Measurements from ENCODE around the gene LSM5.
"Not testable (repeated sequence)": the region's sequence is repeated elsewhere in the genome, so short reads cannot be mapped to it uniquely, and the experiment has no call there.

Gene LSM5

GRCh38 chr7:32501522-32501921 is 11.3 kb upstream of the LSM5 start:
- no peaks in the 10 kb centered on the region for H3K36me3 ChIP-seq (ENCODE audit: control insufficient read depth, low read depth, low read length)
- H3K4me3 ChIP-seq (ENCODE audit: low read length) = no peak overlapping the region
- H3K27me3 ChIP-seq (ENCODE audit: control insufficient read depth, insufficient read depth, low read length) = no peaks in the 10 kb centered on the region
- H3K9ac ChIP-seq (ENCODE audit: low read length) = no peak overlapping the region
- H3K27ac ChIP-seq (ENCODE audit: low read length) = no peak overlapping the region
- H3K4me1 ChIP-seq (ENCODE audit: control insufficient read depth, low read depth, low read length) = peaks cover 15% of the 10 kb centered on the region
- H3K9me3 ChIP-seq (ENCODE audit: control insufficient read depth, low read depth, low read length) = no peaks in the 10 kb centered on the region

GRCh38 chr7:32500922-32501341 is 10.8 kb upstream of the LSM5 start:
- no peak overlapping the region for H3K9ac ChIP-seq (ENCODE audit: low read length)
- H3K36me3 ChIP-seq (ENCODE audit: control insufficient read depth, low read depth, low read length) = no peaks in the 10 kb centered on the region
- peaks cover 16% of the 10 kb centered on the region for H3K4me1 ChIP-seq (ENCODE audit: control insufficient read depth, low read depth, low read length)
- H3K27me3 ChIP-seq (ENCODE audit: control insufficient read depth, insufficient read depth, low read length) = no peaks in the 10 kb centered on the region
- no peak overlapping the region for H3K4me3 ChIP-seq (ENCODE audit: low read length)
- no peak overlapping the region for H3K27ac ChIP-seq (ENCODE audit: low read length)
- no peaks in the 10 kb centered on the region for H3K9me3 ChIP-seq (ENCODE audit: control insufficient read depth, low read depth, low read length)

- H3K27me3 ChIP-seq (ENCODE audit: control insufficient read depth, insufficient read depth, low read length); H3K4me3 ChIP-seq (ENCODE audit: low read length); H3K9ac ChIP-seq (ENCODE audit: low read length); H3K36me3 ChIP-seq (ENCODE audit: control insufficient read depth, low read depth, low read length); H3K9me3 ChIP-seq (ENCODE audit: control insufficient read depth, low read depth, low read length); H3K27ac ChIP-seq (ENCODE audit: low read length): not testable (repeated sequence)
- H3K4me1 ChIP-seq (ENCODE audit: control insufficient read depth, low read depth, low read length) = peaks cover 16% of the 10 kb centered on the region
Observed at GRCh38 chr7:32500216-32500615, 10.0 kb upstream of the LSM5 start.

GRCh38 chr7:32499755-32500154 is 9.6 kb upstream of the LSM5 start:
- H3K9ac ChIP-seq (ENCODE audit: low read length); H3K27ac ChIP-seq (ENCODE audit: low read length); H3K27me3 ChIP-seq (ENCODE audit: control insufficient read depth, insufficient read depth, low read length); H3K36me3 ChIP-seq (ENCODE audit: control insufficient read depth, low read depth, low read length); H3K4me3 ChIP-seq (ENCODE audit: low read length); H3K9me3 ChIP-seq (ENCODE audit: control insufficient read depth, low read depth, low read length): not testable (repeated sequence)
- peaks cover 16% of the 10 kb centered on the region for H3K4me1 ChIP-seq (ENCODE audit: control insufficient read depth, low read depth, low read length)

- Histone ChIP-seq H3K4me1 (ENCODE audit: control insufficient read depth, low read depth, low read length) (peaks cover 17% of the 10 kb centered on the region), H3K9ac (ENCODE audit: low read length) (peak overlapping the region; percentile 95), H3K27me3 (ENCODE audit: control insufficient read depth, insufficient read depth, low read length) (no peaks in the 10 kb centered on the region), H3K27ac (ENCODE audit: low read length) (peak overlapping the region; percentile 95), H3K9me3 (ENCODE audit: control insufficient read depth, low read depth, low read length) (no peaks in the 10 kb centered on the region), H3K4me3 (ENCODE audit: low read length) (peak overlapping the region; percentile 98), H3K36me3 (ENCODE audit: control insufficient read depth, low read depth, low read length) (no peaks in the 10 kb centered on the region)
Observed at GRCh38 chr7:32496052-32496813, 6.1 kb upstream of the LSM5 start.

- H3K4me1 ChIP-seq (ENCODE audit: control insufficient read depth, low read depth, low read length) = peaks cover 10% of the 10 kb centered on the region
- H3K9ac ChIP-seq (ENCODE audit: low read length) = peak within 1 kb of the TSS; percentile 95
- H3K36me3 ChIP-seq (ENCODE audit: control insufficient read depth, low read depth, low read length) = no peaks in the 10 kb centered on the region
- no peaks in the 10 kb centered on the region for H3K27me3 ChIP-seq (ENCODE audit: control insufficient read depth, insufficient read depth, low read length)
- H3K4me3 ChIP-seq (ENCODE audit: low read length) = peak within 1 kb of the TSS; percentile 98
- H3K9me3 ChIP-seq (ENCODE audit: control insufficient read depth, low read depth, low read length) = no peaks in the 10 kb centered on the region
- H3K27ac ChIP-seq (ENCODE audit: low read length) = peak within 1 kb of the TSS; percentile 95
Observed at GRCh38 chr7:32495298-32496051, 5.3 kb upstream of the LSM5 start, which contains the start of gene AVL9. AVL9 (plus strand) TSS chr7:32495489; CDS start chr7:32495710, 221 bp downstream.

- H3K4me1 ChIP-seq (ENCODE audit: control insufficient read depth, low read depth, low read length) = peaks cover 10% of the 10 kb centered on the region
- no peaks in the 10 kb centered on the region for H3K9me3 ChIP-seq (ENCODE audit: control insufficient read depth, low read depth, low read length)
- H3K9ac ChIP-seq (ENCODE audit: low read length) = peak overlapping the region; percentile 87
- no peaks in the 10 kb centered on the region for H3K27me3 ChIP-seq (ENCODE audit: control insufficient read depth, insufficient read depth, low read length)
- peak overlapping the region; percentile 61 for H3K27ac ChIP-seq (ENCODE audit: low read length)
- H3K36me3 ChIP-seq (ENCODE audit: control insufficient read depth, low read depth, low read length) = no peaks in the 10 kb centered on the region
- peak overlapping the region; percentile 77 for H3K4me3 ChIP-seq (ENCODE audit: low read length)
Observed at GRCh38 chr7:32494946-32495297, 4.7 kb upstream of the LSM5 start.

- H3K4me1 ChIP-seq (ENCODE audit: control insufficient read depth, low read depth, low read length) = peaks cover 12% of the 10 kb centered on the region
- no peaks in the 10 kb centered on the region for H3K27me3 ChIP-seq (ENCODE audit: control insufficient read depth, insufficient read depth, low read length)
- H3K4me3 ChIP-seq (ENCODE audit: low read length) = peak overlapping the region; percentile 85
- peak overlapping the region; percentile 85 for H3K9ac ChIP-seq (ENCODE audit: low read length)
- peak overlapping the region; percentile 83 for H3K27ac ChIP-seq (ENCODE audit: low read length)
- H3K9me3 ChIP-seq (ENCODE audit: control insufficient read depth, low read depth, low read length) = no peaks in the 10 kb centered on the region
- peaks cover 27% of the 10 kb centered on the region for H3K36me3 ChIP-seq (ENCODE audit: control insufficient read depth, low read depth, low read length)
Observed at GRCh38 chr7:32489788-32490126, 423 bp downstream of the LSM5 start.

GRCh38 chr7:32481921-32482320 is 8.3 kb downstream of the LSM5 start:
- H3K9ac ChIP-seq (ENCODE audit: low read length) = no peak overlapping the region
- no peaks in the 10 kb centered on the region for H3K4me1 ChIP-seq (ENCODE audit: control insufficient read depth, low read depth, low read length)
- H3K4me3 ChIP-seq (ENCODE audit: low read length) = no peak overlapping the region
- no peaks in the 10 kb centered on the region for H3K9me3 ChIP-seq (ENCODE audit: control insufficient read depth, low read depth, low read length)
- H3K27me3 ChIP-seq (ENCODE audit: control insufficient read depth, insufficient read depth, low read length) = no peaks in the 10 kb centered on the region
- H3K27ac ChIP-seq (ENCODE audit: low read length) = no peak overlapping the region
- peaks cover 9% of the 10 kb centered on the region for H3K36me3 ChIP-seq (ENCODE audit: control insufficient read depth, low read depth, low read length)

GRCh38 chr7:32481176-32481575 is 9.0 kb downstream of the LSM5 start:
- H3K9me3 ChIP-seq (ENCODE audit: control insufficient read depth, low read depth, low read length) = no peaks in the 10 kb centered on the region
- no peak overlapping the region for H3K27ac ChIP-seq (ENCODE audit: low read length)
- peaks cover 2% of the 10 kb centered on the region for H3K36me3 ChIP-seq (ENCODE audit: control insufficient read depth, low read depth, low read length)

GRCh38 chr7:32479574-32480200 is 10.5 kb downstream of the LSM5 start:
- Histone ChIP-seq H3K4me3 (ENCODE audit: low read length) (no peak overlapping the region), H3K4me1 (ENCODE audit: control insufficient read depth, low read depth, low read length) (no peaks in the 10 kb centered on the region), H3K9me3 (ENCODE audit: control insufficient read depth, low read depth, low read length) (no peaks in the 10 kb centered on the region), H3K27ac (ENCODE audit: low read length) (no peak overlapping the region), H3K27me3 (ENCODE audit: control insufficient read depth, insufficient read depth, low read length) (no peaks in the 10 kb centered on the region), H3K9ac (ENCODE audit: low read length) (no peak overlapping the region), H3K36me3 (ENCODE audit: control insufficient read depth, low read depth, low read length) (no peaks in the 10 kb centered on the region)

More at GRCh38 chr7:32481176-32481575, 9.0 kb downstream of the LSM5 start:
- Histone ChIP-seq H3K4me3 (ENCODE audit: low read length) (no peak overlapping the region), H3K27me3 (ENCODE audit: control insufficient read depth, insufficient read depth, low read length) (no peaks in the 10 kb centered on the region), H3K4me1 (ENCODE audit: control insufficient read depth, low read depth, low read length) (no peaks in the 10 kb centered on the region), H3K9ac (ENCODE audit: low read length) (no peak overlapping the region)

Measured in iPS-18a (cell line).